ENCODE data around the gene MAGI1.

DNA sequence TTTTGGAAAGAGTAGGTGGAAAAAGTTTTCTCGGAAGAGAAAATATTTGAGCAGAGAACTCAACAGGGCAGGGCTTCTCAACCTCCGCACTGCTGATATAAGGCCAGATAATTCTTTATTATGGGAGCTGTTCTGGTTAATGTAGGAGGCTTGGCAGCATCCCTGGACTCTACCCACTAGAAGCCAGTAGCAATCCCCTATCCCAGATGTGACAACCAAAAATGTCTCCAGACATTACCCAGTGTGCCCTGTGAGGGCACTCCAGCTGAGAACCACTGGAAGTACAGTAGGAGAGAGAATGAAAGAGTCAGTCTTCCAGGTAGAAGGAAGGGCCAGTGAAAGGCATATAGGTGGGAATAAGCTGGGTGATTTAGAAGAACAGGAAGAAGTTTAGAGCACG is 703.1 kb downstream of the MAGI1 start:
- TF ChIP-seq, protein P1, sequence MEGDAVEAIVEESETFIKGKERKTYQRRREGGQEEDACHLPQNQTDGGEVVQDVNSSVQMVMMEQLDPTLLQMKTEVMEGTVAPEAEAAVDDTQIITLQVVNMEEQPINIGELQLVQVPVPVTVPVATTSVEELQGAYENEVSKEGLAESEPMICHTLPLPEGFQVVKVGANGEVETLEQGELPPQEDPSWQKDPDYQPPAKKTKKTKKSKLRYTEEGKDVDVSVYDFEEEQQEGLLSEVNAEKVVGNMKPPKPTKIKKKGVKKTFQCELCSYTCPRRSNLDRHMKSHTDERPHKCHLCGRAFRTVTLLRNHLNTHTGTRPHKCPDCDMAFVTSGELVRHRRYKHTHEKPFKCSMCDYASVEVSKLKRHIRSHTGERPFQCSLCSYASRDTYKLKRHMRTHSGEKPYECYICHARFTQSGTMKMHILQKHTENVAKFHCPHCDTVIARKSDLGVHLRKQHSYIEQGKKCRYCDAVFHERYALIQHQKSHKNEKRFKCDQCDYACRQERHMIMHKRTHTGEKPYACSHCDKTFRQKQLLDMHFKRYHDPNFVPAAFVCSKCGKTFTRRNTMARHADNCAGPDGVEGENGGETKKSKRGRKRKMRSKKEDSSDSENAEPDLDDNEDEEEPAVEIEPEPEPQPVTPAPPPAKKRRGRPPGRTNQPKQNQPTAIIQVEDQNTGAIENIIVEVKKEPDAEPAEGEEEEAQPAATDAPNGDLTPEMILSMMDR (IDR thresholded peaks at IDR 0.05), result no peak
- TF ChIP-seq EZH2 (IDR thresholded peaks at IDR 0.05; ENCODE audit: borderline replicate concordance, insufficient read depth, low read depth, low read length, poor library complexity, severe bottlenecking), result no peak
